HCT116 (cell line): ENCODE results near the gene TMPRSS3. TPM values are rescaled to one million over a fixed set of nuclear protein-coding genes. Genes with fewer than 3 reads are reported as not detected.

Source experiments
- ATAC-seq: fragments of 200-7000 bp; cut with Tn5 transposase; 2 replicates; pipeline ENCODE4 v1.9.1; 2020; ENCODE audit warnings: mild to moderate bottlenecking, moderate library complexity
- BruUV-seq: library from RNA; stranded (reverse); fragments of 400-500 nt; replicated peaks from 2 replicates; lab custom pipeline; 2021; lab: Mats Ljungman, UMichigan
- CTCF ChIA-PET: fragments of 300-600 bp; sonication (Branson Sonifier 250); formaldehyde crosslinking; loops from one replicate; lab custom pipeline; 2021; ENCODE audit warnings: antibody characterized with exemption; lab: Charles Lee
- POLR2A ChIA-PET: fragments of 300-600, 350-600 bp; sonication (Branson Sonifier 250); formaldehyde crosslinking; loops from one replicate; lab custom pipeline; 2021; ENCODE audit warnings: antibody characterized with exemption; lab: Charles Lee
- RAD21 ChIA-PET, 2 experiments: fragments of 300-600 bp; sonication (Branson Sonifier 250); formaldehyde crosslinking; loops; one replicate each; lab custom pipeline; 2023; ENCODE audit warnings: low total read pairs in 2 of 2; ENCODE audit not compliant: uncharacterized antibody in 2 of 2, unreplicated experiment in 2 of 2, low non-redundant PET in 1 of 2; lab: Charles Lee
- DNase-seq: peaks from one replicate; pipeline ENCODE4 v3.0.0-alpha.2; 2010; ENCODE audit warnings: low read depth, low spot score
- H2AFZ ChIP-seq: fragments of 200-600 bp; shearing (Covaris generic), sonication (generic); 2 replicates; pipeline ENCODE4 v1.6.1; 2017; ENCODE audit warnings: low read depth, mixed run types, mixed read lengths, antibody characterized with exemption, low read length; ENCODE audit not compliant: poor library complexity, severe bottlenecking
- H3K27ac ChIP-seq: 2 replicates; pipeline ENCODE4 v1.5.1; 2012; ENCODE audit warnings: low read depth, low read length
- H3K27me3 ChIP-seq: fragments of 200-600 bp; sonication (generic); 2 replicates; pipeline ENCODE4 v1.6.1; 2016; ENCODE audit warnings: mixed run types, low read length, mixed read lengths; ENCODE audit not compliant: insufficient read depth
- H3K36me3 ChIP-seq, 2 experiments: fragments of 200-500 bp in 1 of 2; fragments of 200-600 bp in 1 of 2; sonication (Bioruptor generic) in 1 of 2; sonication (generic) in 1 of 2; 2 replicates each; pipeline versions ENCODE4 v1.5.1 to v1.6.1; 2014 to 2016; ENCODE audit warnings: low read length in 2 of 2, inconsistent platforms in 1 of 2, mixed read lengths in 1 of 2, mixed run types in 1 of 2; ENCODE audit not compliant: insufficient read depth in 2 of 2, control insufficient read depth in 1 of 2
- H3K4me1 ChIP-seq, 2 experiments: fragments of 200-600 bp in 1 of 2; sonication (generic) in 1 of 2; 2 replicates each; pipeline versions ENCODE4 v1.5.1 to v1.6.1; 2012 to 2017; ENCODE audit warnings: low read length in 2 of 2, inconsistent platforms in 1 of 2, mild to moderate bottlenecking in 1 of 2, mixed read lengths in 1 of 2, mixed run types in 1 of 2, moderate library complexity in 1 of 2; ENCODE audit not compliant: insufficient read depth in 2 of 2, control insufficient read depth in 1 of 2
- H3K4me2 ChIP-seq: fragments of 200-600 bp; sonication (generic); 2 replicates; pipeline ENCODE4 v1.6.1; 2017; ENCODE audit warnings: mixed run types, low read length, mixed read lengths
- H3K4me3 ChIP-seq, 2 experiments: fragments of 200-600 bp in 1 of 2; sonication (generic) in 1 of 2; replicated peaks in 1 of 2; 2 replicates each; pipeline ENCODE4 v1.5.1; 2011 to 2016; ENCODE audit warnings: low read length in 2 of 2, control low read depth in 1 of 2, low read depth in 1 of 2, mild to moderate bottlenecking in 1 of 2, mixed read lengths in 1 of 2, mixed run types in 1 of 2
- H3K79me2 ChIP-seq: fragments of 200-600 bp; sonication (generic); 2 replicates; pipeline ENCODE4 v1.6.1; 2017; ENCODE audit warnings: mild to moderate bottlenecking, mixed run types, low read length, moderate library complexity, mixed read lengths; ENCODE audit not compliant: insufficient read depth
- H3K9ac ChIP-seq: fragments of 200-600 bp; sonication (generic); 2 replicates; pipeline ENCODE4 v1.6.1; 2016; ENCODE audit warnings: low read length, mixed read lengths
- H3K9me2 ChIP-seq: fragments of 200-600 bp; sonication (generic), shearing (Covaris generic); 2 replicates; pipeline ENCODE4 v1.6.1; 2017; ENCODE audit warnings: mixed run types, mild to moderate bottlenecking, moderate library complexity; ENCODE audit not compliant: insufficient read depth
- H3K9me3 ChIP-seq, 2 experiments: fragments of 200-500 bp in 1 of 2; fragments of 200-600 bp in 1 of 2; sonication (Bioruptor generic) in 1 of 2; sonication (generic) in 1 of 2; 2 replicates each; pipeline ENCODE4 v1.6.1; 2014 to 2017; ENCODE audit warnings: low read length in 2 of 2, mixed read lengths in 2 of 2, inconsistent platforms in 1 of 2, low read depth in 1 of 2, mild to moderate bottlenecking in 1 of 2, mixed run types in 1 of 2, moderate library complexity in 1 of 2; ENCODE audit not compliant: control insufficient read depth in 1 of 2, insufficient read depth in 1 of 2
- H4K20me1 ChIP-seq: fragments of 200-600 bp; sonication (generic), shearing (Covaris generic); 2 replicates; pipeline ENCODE4 v1.6.1; 2017; ENCODE audit warnings: mixed run types, mild to moderate bottlenecking, moderate library complexity; ENCODE audit not compliant: insufficient read depth
- ATF3 ChIP-seq: IDR thresholded peaks from 2 replicates; pipeline ENCODE4 v1.6.1; 2012
- CBX3 ChIP-seq: IDR thresholded peaks from 2 replicates; pipeline ENCODE4 v1.6.1; 2012; ENCODE audit warnings: low read depth
- EGR1 ChIP-seq: IDR thresholded peaks from 2 replicates; pipeline ENCODE4 v1.6.1; 2012; ENCODE audit warnings: low read depth
- EZH2phosphoT487 ChIP-seq: fragments of 200-600 bp; IDR thresholded peaks from 2 replicates; pipeline ENCODE4 v1.6.1; 2018; ENCODE audit warnings: antibody characterized with exemption, borderline replicate concordance
- FOSL1 ChIP-seq: IDR thresholded peaks from 2 replicates; pipeline ENCODE4 v1.6.1; 2012; ENCODE audit warnings: low read depth
- JUND ChIP-seq: IDR thresholded peaks from 2 replicates; pipeline ENCODE4 v1.6.1; 2012
- POLR2A ChIP-seq: IDR thresholded peaks from 2 replicates; pipeline ENCODE4 v1.7.0; 2011; ENCODE audit warnings: borderline replicate concordance; ENCODE audit not compliant: insufficient read depth, insufficient read length; ENCODE audit errors: extremely low read depth
- POLR2AphosphoS5 ChIP-seq: IDR thresholded peaks from 2 replicates; pipeline ENCODE4 v1.6.1; 2011; ENCODE audit warnings: mild to moderate bottlenecking, low read depth, low read length, moderate library complexity
- RAD21 ChIP-seq: IDR thresholded peaks from 2 replicates; pipeline ENCODE4 v1.6.1; 2012; ENCODE audit warnings: low read depth, mild to moderate bottlenecking
- SIN3A ChIP-seq: IDR thresholded peaks from 2 replicates; pipeline ENCODE4 v1.6.1; 2012; ENCODE audit warnings: low read depth
- SP1 ChIP-seq: IDR thresholded peaks from 2 replicates; pipeline ENCODE4 v1.6.1; 2012; ENCODE audit warnings: low read depth
- SRF ChIP-seq: IDR thresholded peaks from 2 replicates; pipeline ENCODE4 v1.6.1; 2012; ENCODE audit warnings: low read depth
- TCF7L2 ChIP-seq: IDR thresholded peaks from 2 replicates; pipeline ENCODE4 v1.7.0; 2011; ENCODE audit warnings: borderline replicate concordance, inconsistent platforms; ENCODE audit not compliant: insufficient read depth, insufficient read length; ENCODE audit errors: extremely low read depth
- YY1 ChIP-seq: IDR thresholded peaks from 2 replicates; pipeline ENCODE4 v1.6.1; 2011; ENCODE audit warnings: low read length, low read depth, moderate library complexity, mild to moderate bottlenecking; ENCODE audit not compliant: insufficient replicate concordance; ENCODE audit errors: extremely low read depth
- ZFX ChIP-seq: fragments of 450-650 bp; IDR thresholded peaks from 2 replicates; pipeline ENCODE4 v1.6.1; 2017
- ZNF274 ChIP-seq: fragments of 200-500 bp; sonication (Bioruptor generic); IDR thresholded peaks from 2 replicates; pipeline ENCODE4 v1.6.1; 2014; ENCODE audit warnings: mild to moderate bottlenecking, low read depth, low read length, inconsistent platforms
- intact Hi-C: fragments of 100-400 bp; cut with micrococcal nuclease; formaldehyde crosslinking; loops from 2 replicates; pipeline ENCODE4 v1.10.0; 2022
- total RNA-seq: library from RNA; stranded (reverse); gene quantifications from one replicate; pipeline ENCODE4 v1.2.1, GENCODE V29; 2021; ENCODE audit not compliant: unreplicated experiment
- TF ChIP-seq, protein P1 (sequence below): IDR thresholded peaks from 2 replicates; pipeline ENCODE4 v1.6.1; 2012; ENCODE audit warnings: low read depth

The TMPRSS3 gene
- total RNA-seq, 1 experiment from 2014 or later = not detected

DNA sequence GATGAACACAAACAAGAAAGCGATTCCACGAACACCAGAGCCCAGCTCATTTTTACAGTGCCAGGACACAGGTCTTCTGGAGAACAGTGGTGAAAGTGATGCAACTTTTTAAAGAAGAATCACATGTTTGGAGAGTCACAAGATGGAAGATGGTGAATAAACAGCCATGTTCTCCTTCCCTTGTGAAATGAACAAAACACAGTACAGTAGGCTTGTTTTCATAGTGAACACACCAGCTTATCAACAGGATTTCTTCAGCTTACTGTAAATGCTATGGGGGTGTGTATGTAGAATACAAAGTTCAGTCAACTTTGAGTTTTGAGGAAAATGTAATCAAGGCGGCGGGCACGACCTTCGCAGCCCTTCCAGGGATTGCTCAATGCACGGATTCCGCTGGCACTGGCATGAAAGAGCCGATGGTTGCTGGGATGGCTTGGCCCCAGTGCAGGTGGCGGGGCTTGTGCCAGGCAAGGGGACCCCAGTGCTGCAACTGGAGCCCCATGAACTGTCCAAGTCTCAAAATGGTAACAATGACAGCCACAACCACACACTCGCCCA is 9.7 kb downstream of the TMPRSS3 start:
- H3K27ac ChIP-seq = no peak overlapping the region
- peaks cover 0 to 3% of the 10 kb centered on the region in 2 experiments; a peak in 1 of 4 replicates for H3K4me1 ChIP-seq
- ChIA-PET POLR2A (no interaction called here), CTCF (no interaction called here), RAD21 (no interaction called here)
- no peaks in the 10 kb centered on the region for H4K20me1 ChIP-seq
- H3K9me2 ChIP-seq = no peaks in the 10 kb centered on the region
- H3K36me3 ChIP-seq = no peaks in the 10 kb centered on the region
- H3K9me3 ChIP-seq = peaks cover 4 to 5% of the 10 kb centered on the region in 2 experiments; a peak in 2 of 4 replicates
- no peak for TF ChIP-seq SIN3A
- no peak for TF ChIP-seq TCF7L2
- no peak for TF ChIP-seq ZFX
- no peak overlapping the region for H3K4me2 ChIP-seq
- no peak for DNase-seq
- intact Hi-C loops = loop anchor here (10.0 kb wide), 1 partner anchor 149 kb away; no protein-coding TSS in a partner anchor
- peaks cover 3% of the 10 kb centered on the region; the same call in 1 of the 2 replicates for H3K27me3 ChIP-seq
- no peak overlapping the region for H2AFZ ChIP-seq
- no peak for ATAC-seq
- H3K9ac ChIP-seq = no peak overlapping the region
- no peak overlapping the region for H3K4me3 ChIP-seq
- no peaks in the 10 kb centered on the region for H3K79me2 ChIP-seq
- BruUV-seq = no TSS peak

GRCh38 chr21:42385619-42386018 is 10.2 kb downstream of the TMPRSS3 start:
- no peaks in the 10 kb centered on the region for H3K9me2 ChIP-seq
- no peaks in the 10 kb centered on the region for H3K79me2 ChIP-seq
- H3K27ac ChIP-seq = no peak overlapping the region
- peaks cover 0 to 3% of the 10 kb centered on the region in 2 experiments; a peak in 1 of 4 replicates for H3K4me1 ChIP-seq
- no peak overlapping the region for H3K9ac ChIP-seq
- H3K36me3 ChIP-seq = no peaks in the 10 kb centered on the region
- H2AFZ ChIP-seq = no peak overlapping the region
- intact Hi-C loops = loop anchor here (10.0 kb wide), 1 partner anchor 149 kb away; no protein-coding TSS in a partner anchor
- POLR2A ChIA-PET = no interaction called here
- CTCF ChIA-PET = no interaction called here
- DNase-seq (no peak), ATAC-seq (no peak)
- H4K20me1 ChIP-seq = no peaks in the 10 kb centered on the region
- no TSS peak for BruUV-seq
- peaks cover 4 to 5% of the 10 kb centered on the region in 2 experiments; a peak in 2 of 4 replicates for H3K9me3 ChIP-seq
- H3K4me3 ChIP-seq = no peak overlapping the region
- RAD21 ChIA-PET = no interaction called here
- no peaks in the 10 kb centered on the region for H3K27me3 ChIP-seq
- no peak overlapping the region for H3K4me2 ChIP-seq
- no peak for TF ChIP-seq ZFX
- no peak for TF ChIP-seq POLR2A
- TF ChIP-seq CBX3 = no peak
- TF ChIP-seq EZH2phosphoT487 = no peak
- TF ChIP-seq TCF7L2 = no peak
- no peak for TF ChIP-seq RAD21
- no peak for TF ChIP-seq EGR1
- no peak for TF ChIP-seq SP1
- TF ChIP-seq, protein P1, sequence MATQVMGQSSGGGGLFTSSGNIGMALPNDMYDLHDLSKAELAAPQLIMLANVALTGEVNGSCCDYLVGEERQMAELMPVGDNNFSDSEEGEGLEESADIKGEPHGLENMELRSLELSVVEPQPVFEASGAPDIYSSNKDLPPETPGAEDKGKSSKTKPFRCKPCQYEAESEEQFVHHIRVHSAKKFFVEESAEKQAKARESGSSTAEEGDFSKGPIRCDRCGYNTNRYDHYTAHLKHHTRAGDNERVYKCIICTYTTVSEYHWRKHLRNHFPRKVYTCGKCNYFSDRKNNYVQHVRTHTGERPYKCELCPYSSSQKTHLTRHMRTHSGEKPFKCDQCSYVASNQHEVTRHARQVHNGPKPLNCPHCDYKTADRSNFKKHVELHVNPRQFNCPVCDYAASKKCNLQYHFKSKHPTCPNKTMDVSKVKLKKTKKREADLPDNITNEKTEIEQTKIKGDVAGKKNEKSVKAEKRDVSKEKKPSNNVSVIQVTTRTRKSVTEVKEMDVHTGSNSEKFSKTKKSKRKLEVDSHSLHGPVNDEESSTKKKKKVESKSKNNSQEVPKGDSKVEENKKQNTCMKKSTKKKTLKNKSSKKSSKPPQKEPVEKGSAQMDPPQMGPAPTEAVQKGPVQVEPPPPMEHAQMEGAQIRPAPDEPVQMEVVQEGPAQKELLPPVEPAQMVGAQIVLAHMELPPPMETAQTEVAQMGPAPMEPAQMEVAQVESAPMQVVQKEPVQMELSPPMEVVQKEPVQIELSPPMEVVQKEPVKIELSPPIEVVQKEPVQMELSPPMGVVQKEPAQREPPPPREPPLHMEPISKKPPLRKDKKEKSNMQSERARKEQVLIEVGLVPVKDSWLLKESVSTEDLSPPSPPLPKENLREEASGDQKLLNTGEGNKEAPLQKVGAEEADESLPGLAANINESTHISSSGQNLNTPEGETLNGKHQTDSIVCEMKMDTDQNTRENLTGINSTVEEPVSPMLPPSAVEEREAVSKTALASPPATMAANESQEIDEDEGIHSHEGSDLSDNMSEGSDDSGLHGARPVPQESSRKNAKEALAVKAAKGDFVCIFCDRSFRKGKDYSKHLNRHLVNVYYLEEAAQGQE = no peak
- no peak for TF ChIP-seq ATF3
- TF ChIP-seq POLR2AphosphoS5 = no peak
- no peak for TF ChIP-seq SIN3A
- no peak for TF ChIP-seq JUND
- no peak for TF ChIP-seq FOSL1
- TF ChIP-seq SRF = no peak
- no peak for TF ChIP-seq YY1
- no peak for TF ChIP-seq ZNF274
